ENCODE data around the gene OGFRL1. TPM values are rescaled to one million over a fixed set of nuclear protein-coding genes. Genes with fewer than 3 reads are reported as not detected.

The OGFRL1 gene
- total and polyA plus RNA-seq, 4 donors: 6.8 to 29.9 (median 17.7) TPM

DNA sequence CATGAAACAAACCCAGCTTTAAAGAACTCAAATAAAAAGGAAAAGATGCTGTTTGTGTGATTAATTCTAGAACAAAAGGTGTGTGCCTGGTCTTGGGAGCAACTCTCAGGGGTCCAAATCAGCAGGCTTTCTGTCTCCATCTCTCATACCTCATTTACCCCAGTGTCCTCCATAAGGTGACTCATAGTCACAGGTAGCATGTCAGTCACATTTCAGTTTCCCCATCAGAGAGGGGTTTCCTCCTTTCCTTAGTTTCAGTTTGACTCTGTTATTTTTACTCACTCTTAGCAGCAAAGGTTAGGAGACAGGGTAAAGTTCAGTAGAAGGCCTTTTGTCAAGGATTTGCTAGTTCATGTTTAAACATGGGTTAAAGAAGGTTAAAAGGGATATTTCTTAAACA, 46.2 kb downstream of the OGFRL1 start:
- H3K27me3 ChIP-seq (ENCODE audit: control insufficient read depth in 1 of 2, insufficient read depth in 2 of 2, low read length in 1 of 2): no peaks in the 10 kb centered on the region
- intact Hi-C loops (cut with DNase I): no loop called here
- no peaks in the 10 kb centered on the region for H3K9me3 ChIP-seq (ENCODE audit: control insufficient read depth, low read length)
- DNase-seq: no peak
- no peaks in the 10 kb centered on the region for H3K36me3 ChIP-seq (ENCODE audit: control insufficient read depth in 1 of 2, insufficient read depth in 2 of 2, low read length in 1 of 2)
- H3K4me1 ChIP-seq (ENCODE audit: control insufficient read depth in 1 of 2, insufficient read depth in 2 of 2, low read length in 2 of 2): peaks cover 0 to 3% of the 10 kb centered on the region in 2 donors
- ATAC-seq (ENCODE audit: low FRiP score): no peak
- H3K4me3 ChIP-seq (ENCODE audit: low read length in 2 of 2): no peak overlapping the region
- no peak overlapping the region for H3K27ac ChIP-seq (ENCODE audit: low read depth in 1 of 2, low read length in 2 of 2)

DNA sequence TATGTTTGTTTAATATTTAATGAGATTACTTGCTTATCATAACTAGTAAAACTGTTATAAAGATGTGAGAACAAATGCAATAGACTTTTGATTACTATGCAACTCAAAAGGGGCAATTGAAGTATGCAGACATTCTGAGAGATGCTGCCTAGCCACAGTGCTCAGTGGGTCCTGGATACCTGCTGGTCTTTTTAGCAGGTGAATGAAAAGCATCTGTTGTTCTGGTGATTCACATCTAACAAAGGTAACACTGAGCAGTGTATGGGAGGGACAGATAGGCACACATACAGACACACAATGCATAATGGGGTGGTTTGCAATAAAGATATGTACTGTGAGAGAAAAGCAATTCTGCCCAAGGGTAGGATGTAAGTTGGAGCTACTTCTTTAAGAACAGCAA, 46.9 kb downstream of the OGFRL1 start:
- no peak overlapping the region for H3K27ac ChIP-seq (ENCODE audit: low read depth in 1 of 2, low read length in 2 of 2)
- intact Hi-C loops (cut with DNase I): no loop called here
- H3K4me1 ChIP-seq (ENCODE audit: control insufficient read depth in 1 of 2, insufficient read depth in 2 of 2, low read length in 2 of 2): peaks cover 0 to 3% of the 10 kb centered on the region in 2 donors
- no peak overlapping the region for H3K4me3 ChIP-seq (ENCODE audit: low read length in 2 of 2)
- no peaks in the 10 kb centered on the region for H3K36me3 ChIP-seq (ENCODE audit: control insufficient read depth in 1 of 2, insufficient read depth in 2 of 2, low read length in 1 of 2)
- no peaks in the 10 kb centered on the region for H3K9me3 ChIP-seq (ENCODE audit: control insufficient read depth, low read length)
- DNase-seq: no peak
- H3K27me3 ChIP-seq (ENCODE audit: control insufficient read depth in 1 of 2, insufficient read depth in 2 of 2, low read length in 1 of 2): no peaks in the 10 kb centered on the region
- ATAC-seq (ENCODE audit: low FRiP score): no peak

DNA sequence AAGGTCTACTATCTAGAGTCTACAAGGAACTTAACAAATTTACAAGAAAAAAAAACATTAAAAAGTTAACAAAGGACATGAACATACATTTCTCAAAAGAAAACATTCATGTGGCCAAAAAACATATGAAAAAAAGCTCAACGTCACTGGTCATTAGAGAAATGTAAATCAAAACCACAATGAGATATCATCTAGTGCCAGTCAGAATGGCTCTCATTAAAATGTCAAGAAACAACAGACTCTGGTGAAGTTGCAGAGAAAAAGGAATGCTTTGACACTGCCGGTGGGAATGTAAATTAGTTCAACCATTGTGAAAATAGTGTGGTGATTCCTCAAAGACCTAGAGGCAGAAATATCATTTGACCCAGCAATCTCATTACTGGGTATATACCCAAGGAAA, 48.3 kb downstream of the OGFRL1 start:
- H3K27ac ChIP-seq (ENCODE audit: low read depth in 1 of 2, low read length in 2 of 2): no peak overlapping the region
- 39 to 44% methylated on average over 2 of the region's 2 CpGs for WGBS, 2 donors
- H3K27me3 ChIP-seq (ENCODE audit: control insufficient read depth in 1 of 2, insufficient read depth in 2 of 2, low read length in 1 of 2): no peaks in the 10 kb centered on the region
- no peak for DNase-seq
- no peak for ATAC-seq (ENCODE audit: low FRiP score)
- H3K36me3 ChIP-seq (ENCODE audit: control insufficient read depth in 1 of 2, insufficient read depth in 2 of 2, low read length in 1 of 2): no peaks in the 10 kb centered on the region
- H3K9me3 ChIP-seq (ENCODE audit: control insufficient read depth, low read length): no peaks in the 10 kb centered on the region
- H3K4me3 ChIP-seq (ENCODE audit: low read length in 2 of 2): no peak overlapping the region
- H3K4me1 ChIP-seq (ENCODE audit: control insufficient read depth in 1 of 2, insufficient read depth in 2 of 2, low read length in 2 of 2): peaks cover 0 to 3% of the 10 kb centered on the region in 2 donors
- intact Hi-C loops (cut with DNase I): no loop called here

DNA sequence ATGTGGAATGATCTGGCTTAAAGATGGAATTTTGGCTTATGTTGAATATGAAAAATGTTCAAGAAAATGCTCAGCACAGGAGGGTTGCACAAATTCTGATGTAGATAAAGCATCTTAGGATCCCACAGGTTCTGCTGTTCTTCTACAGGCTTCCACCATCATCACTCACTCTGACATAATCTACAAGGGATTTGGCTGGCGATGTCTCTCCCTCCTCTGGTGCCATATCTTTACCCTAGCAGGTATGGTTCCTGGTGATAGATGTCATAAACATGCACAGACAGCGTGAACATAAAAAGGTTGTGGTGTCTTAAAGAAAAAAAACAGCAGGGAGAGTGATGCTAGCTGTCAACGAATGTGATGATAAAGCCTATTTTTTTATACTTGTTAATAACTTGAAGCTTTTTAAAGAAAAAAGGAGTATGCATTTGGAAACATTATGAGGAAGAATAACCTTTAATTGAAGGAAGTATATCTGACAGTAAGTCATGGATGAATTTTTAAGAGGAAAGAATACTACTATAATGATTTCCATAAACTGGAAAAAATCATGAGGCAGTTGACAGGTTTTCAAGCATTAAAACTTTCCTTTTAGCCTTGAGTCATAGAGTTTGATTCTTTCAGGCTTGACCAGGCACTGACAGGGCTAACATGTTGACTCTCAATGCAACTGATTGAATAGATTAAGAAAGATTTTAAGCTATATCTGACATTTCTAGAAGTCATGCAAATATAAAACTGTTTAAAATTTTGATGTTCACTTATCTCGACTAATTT, 50.1 kb downstream of the OGFRL1 start:
- no peaks in the 10 kb centered on the region for H3K9me3 ChIP-seq (ENCODE audit: control insufficient read depth, low read length)
- H3K4me1 ChIP-seq (ENCODE audit: control insufficient read depth in 1 of 2, insufficient read depth in 2 of 2, low read length in 2 of 2): peaks cover 0 to 3% of the 10 kb centered on the region in 2 donors
- H3K27ac ChIP-seq (ENCODE audit: low read depth in 1 of 2, low read length in 2 of 2): no peak overlapping the region
- H3K27me3 ChIP-seq (ENCODE audit: control insufficient read depth in 1 of 2, insufficient read depth in 2 of 2, low read length in 1 of 2): no peaks in the 10 kb centered on the region
- H3K4me3 ChIP-seq (ENCODE audit: low read length in 2 of 2): no peak overlapping the region
- WGBS, 2 donors: 82 to 92% methylated on average over 4 of the region's 4 CpGs
- intact Hi-C loops (cut with DNase I): no loop called here
- DNase-seq (no peak), ATAC-seq (ENCODE audit: low FRiP score) (no peak)
- H3K36me3 ChIP-seq (ENCODE audit: control insufficient read depth in 1 of 2, insufficient read depth in 2 of 2, low read length in 1 of 2): no peaks in the 10 kb centered on the region

DNA sequence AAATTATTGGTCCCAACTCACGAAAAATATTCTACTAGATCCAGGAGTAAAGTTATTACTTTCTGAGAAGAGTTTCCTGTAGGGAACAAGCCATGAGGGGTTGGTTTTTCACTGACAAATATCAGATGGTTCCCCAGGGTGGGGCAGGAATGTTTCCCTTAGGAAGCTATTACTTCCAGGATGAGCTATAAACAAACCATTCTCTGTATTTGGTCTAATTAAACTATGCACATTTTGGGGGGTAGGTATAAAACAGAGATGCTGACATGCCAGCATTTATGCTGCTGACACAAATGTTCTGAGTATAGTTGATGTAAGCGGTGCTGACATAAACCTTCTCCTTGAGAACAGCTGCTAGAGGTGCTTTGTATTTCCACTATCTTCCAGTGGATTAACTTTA, 54.2 kb downstream of the OGFRL1 start:
- 83 to 85% methylated on average over 2 of the region's 2 CpGs for WGBS, 2 donors
- intact Hi-C loops (cut with DNase I): loop anchor here in 1 of 2 donors (10.0 kb wide), 1 partner anchor 328 kb away; no protein-coding TSS in a partner anchor
- no peaks in the 10 kb centered on the region for H3K27me3 ChIP-seq (ENCODE audit: control insufficient read depth in 1 of 2, insufficient read depth in 2 of 2, low read length in 1 of 2)
- no peak overlapping the region for H3K27ac ChIP-seq (ENCODE audit: low read depth in 1 of 2, low read length in 2 of 2)
- peaks cover 0 to 3% of the 10 kb centered on the region in 2 donors for H3K36me3 ChIP-seq (ENCODE audit: control insufficient read depth in 1 of 2, insufficient read depth in 2 of 2, low read length in 1 of 2)
- DNase-seq: no peak
- H3K4me1 ChIP-seq (ENCODE audit: control insufficient read depth in 1 of 2, insufficient read depth in 2 of 2, low read length in 2 of 2): peaks cover 0 to 4% of the 10 kb centered on the region in 2 donors
- no peak for ATAC-seq (ENCODE audit: low FRiP score)
- H3K9me3 ChIP-seq (ENCODE audit: control insufficient read depth, low read length): no peaks in the 10 kb centered on the region
- H3K4me3 ChIP-seq (ENCODE audit: low read length in 2 of 2): no peak overlapping the region

DNA sequence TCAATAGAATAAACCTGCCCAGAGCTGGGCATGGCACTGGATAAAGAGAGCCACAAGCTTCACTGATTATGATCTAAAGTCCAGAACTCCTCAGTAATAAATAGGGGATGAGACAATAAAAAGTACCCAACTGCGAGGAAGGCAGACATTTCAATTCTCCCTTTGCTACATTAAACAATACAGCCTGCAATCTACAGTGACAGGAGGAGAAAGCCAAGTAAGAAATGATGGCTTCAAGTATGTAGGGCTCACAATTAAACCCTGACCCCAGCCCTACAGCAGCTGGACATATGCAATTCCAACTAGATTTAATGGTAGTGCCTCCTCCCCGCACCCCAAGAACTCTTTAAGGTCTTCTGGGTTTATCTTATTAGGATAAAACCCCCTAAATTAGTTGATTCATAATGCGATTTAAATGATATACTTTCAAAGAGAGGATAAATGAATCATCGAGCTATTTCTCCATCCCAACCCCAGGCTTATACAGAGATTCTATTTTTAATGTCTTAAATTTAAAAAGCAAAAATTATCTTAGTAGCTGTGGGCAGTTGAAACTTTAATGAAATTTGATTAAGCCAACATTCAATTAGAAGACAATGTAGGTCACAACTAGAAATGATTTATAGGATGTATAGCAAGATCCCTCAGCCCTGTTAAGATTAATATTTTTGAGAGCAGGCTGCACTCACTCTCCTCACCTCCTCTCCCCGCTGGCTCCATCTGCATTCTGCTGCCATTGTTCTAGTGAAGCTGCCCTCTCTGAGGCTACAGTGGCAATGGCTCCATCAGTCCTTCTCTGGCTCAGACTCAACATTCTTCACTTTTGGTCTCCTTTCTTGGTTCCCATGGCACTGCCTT, 57.1 kb downstream of the OGFRL1 start:
- Histone ChIP-seq H3K4me1 (ENCODE audit: control insufficient read depth in 1 of 2, insufficient read depth in 2 of 2, low read length in 2 of 2) (peaks cover 0 to 9% of the 10 kb centered on the region in 2 donors), H3K27ac (ENCODE audit: low read depth in 1 of 2, low read length in 2 of 2) (no peak overlapping the region), H3K9me3 (ENCODE audit: control insufficient read depth, low read length) (no peaks in the 10 kb centered on the region), H3K36me3 (ENCODE audit: control insufficient read depth in 1 of 2, insufficient read depth in 2 of 2, low read length in 1 of 2) (peaks cover 0 to 3% of the 10 kb centered on the region in 2 donors), H3K27me3 (ENCODE audit: control insufficient read depth in 1 of 2, insufficient read depth in 2 of 2, low read length in 1 of 2) (no peaks in the 10 kb centered on the region), H3K4me3 (ENCODE audit: low read length in 2 of 2) (no peak overlapping the region)
- intact Hi-C loops (cut with DNase I): loop anchor here (2.0 to 10.0 kb wide), 3 partner anchors 148 to 331 kb away; no protein-coding TSS in a partner anchor
- 87 to 92% methylated on average over 5 of the region's 5 CpGs for WGBS, 2 donors
- DNase-seq (no peak), ATAC-seq (ENCODE audit: low FRiP score) (no peak)

DNA sequence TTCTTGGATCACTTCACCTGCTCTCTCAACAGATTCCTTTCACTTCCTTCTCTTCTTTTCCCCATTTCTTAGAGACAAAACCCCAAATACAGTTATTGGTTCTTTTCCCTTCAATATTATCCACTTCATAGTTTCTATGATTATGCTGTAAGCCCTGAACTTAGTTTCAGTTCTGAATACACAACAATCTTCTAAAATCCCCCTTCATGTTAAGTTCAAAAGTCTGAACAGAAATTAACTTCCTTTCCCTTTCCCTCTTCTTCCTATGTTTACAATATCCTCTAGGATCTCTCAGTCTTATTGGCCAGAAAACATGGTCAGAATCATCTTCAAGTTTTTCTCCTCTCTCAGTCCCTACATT, 57.7 kb downstream of the OGFRL1 start:
- peaks cover 0 to 14% of the 10 kb centered on the region in 2 donors for H3K4me1 ChIP-seq (ENCODE audit: control insufficient read depth in 1 of 2, insufficient read depth in 2 of 2, low read length in 2 of 2)
- no peaks in the 10 kb centered on the region for H3K9me3 ChIP-seq (ENCODE audit: control insufficient read depth, low read length)
- DNase-seq (no peak), ATAC-seq (ENCODE audit: low FRiP score) (no peak)
- H3K4me3 ChIP-seq (ENCODE audit: low read length in 2 of 2): no peak overlapping the region
- peaks cover 0 to 3% of the 10 kb centered on the region in 2 donors for H3K36me3 ChIP-seq (ENCODE audit: control insufficient read depth in 1 of 2, insufficient read depth in 2 of 2, low read length in 1 of 2)
- no peak overlapping the region for H3K27ac ChIP-seq (ENCODE audit: low read depth in 1 of 2, low read length in 2 of 2)
- intact Hi-C loops (cut with DNase I): loop anchor here (2.0 to 10.0 kb wide), 3 partner anchors 149 to 332 kb away; no protein-coding TSS in a partner anchor
- H3K27me3 ChIP-seq (ENCODE audit: control insufficient read depth in 1 of 2, insufficient read depth in 2 of 2, low read length in 1 of 2): no peaks in the 10 kb centered on the region

DNA sequence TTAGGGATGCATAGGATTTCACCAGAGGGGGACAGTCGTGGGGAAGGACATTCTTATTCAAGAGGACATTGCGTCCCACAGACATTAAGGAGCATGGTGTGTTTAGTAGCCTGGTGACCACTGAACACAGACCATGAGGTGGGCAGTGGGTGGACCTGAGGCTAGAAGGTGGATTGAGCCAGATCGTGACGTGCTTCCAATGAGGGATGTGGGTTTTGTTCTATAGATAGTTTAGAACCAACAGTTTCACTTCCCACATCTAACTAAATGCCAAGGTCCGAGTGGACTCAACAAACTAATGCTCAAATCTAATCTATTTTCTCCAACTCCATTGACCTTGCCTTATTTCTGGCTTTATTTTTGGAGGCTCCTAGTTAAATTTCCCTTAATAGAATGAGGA, 58.5 kb downstream of the OGFRL1 start:
- Histone ChIP-seq H3K4me3 (ENCODE audit: low read length in 2 of 2) (no peak overlapping the region), H3K36me3 (ENCODE audit: control insufficient read depth in 1 of 2, insufficient read depth in 2 of 2, low read length in 1 of 2) (peaks cover 0 to 3% of the 10 kb centered on the region in 2 donors), H3K27me3 (ENCODE audit: control insufficient read depth in 1 of 2, insufficient read depth in 2 of 2, low read length in 1 of 2) (no peaks in the 10 kb centered on the region), H3K27ac (ENCODE audit: low read depth in 1 of 2, low read length in 2 of 2) (no peak overlapping the region), H3K4me1 (ENCODE audit: control insufficient read depth in 1 of 2, insufficient read depth in 2 of 2, low read length in 2 of 2) (peaks cover 0 to 14% of the 10 kb centered on the region in 2 donors), H3K9me3 (ENCODE audit: control insufficient read depth, low read length) (no peaks in the 10 kb centered on the region)
- intact Hi-C loops (cut with DNase I): loop anchor here (2.0 to 10.0 kb wide), 3 partner anchors 150 to 332 kb away; no protein-coding TSS in a partner anchor
- WGBS, 2 donors: 91 to 92% methylated on average over 5 of the region's 5 CpGs
- DNase-seq (peak in 1 of 2 donors; percentile 44), ATAC-seq (ENCODE audit: low FRiP score) (no peak)

Measured in aorta (tissue), 5 donors.